ENCODE measurements around the gene TBCK.

TBCK gene

DNA sequence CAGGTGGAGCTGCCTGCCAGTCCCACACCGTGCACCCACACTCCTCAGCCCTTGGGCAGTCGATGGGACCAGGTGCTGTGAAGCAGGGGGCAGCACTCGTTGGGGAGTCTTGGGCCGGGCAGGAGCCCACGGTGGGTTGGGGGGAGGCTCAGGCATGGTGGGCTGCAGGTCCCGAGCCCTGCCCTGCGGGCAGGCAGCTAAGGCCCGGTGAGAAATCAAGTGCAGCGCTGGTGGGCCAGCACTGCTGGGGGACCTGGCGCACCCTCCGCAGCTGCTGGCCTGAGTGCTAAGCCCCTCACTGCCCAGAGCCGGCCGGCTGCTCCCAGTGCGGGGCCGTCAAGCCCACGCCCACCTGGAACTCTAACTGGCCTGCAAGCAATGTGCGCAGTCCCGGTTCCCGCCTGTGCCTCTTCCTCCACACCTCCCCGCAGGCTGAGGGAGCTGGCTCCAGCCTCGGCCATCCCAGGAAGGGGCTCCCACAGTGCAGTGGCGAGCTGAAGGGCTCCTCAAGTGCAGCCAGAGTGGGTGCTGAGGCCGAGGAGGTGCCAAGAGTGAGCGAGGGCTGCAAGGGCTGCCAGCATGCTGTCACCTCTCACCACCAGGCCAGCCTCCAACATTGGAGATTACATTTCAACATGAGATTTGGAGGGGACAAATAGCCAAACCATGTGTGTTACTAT is 223.5 kb downstream of the TBCK start:
- WGBS (ENCODE audit: insufficient coverage, insufficient read length) = no CpG with 5 or more reads among the region's 24 CpGs
- no peak overlapping the region for H3K4me3 ChIP-seq (ENCODE audit: low read length)
- peaks cover 3% of the 10 kb centered on the region for H3K9me3 ChIP-seq (ENCODE audit: control insufficient read depth, insufficient read depth, low read length)
- no peaks in the 10 kb centered on the region for H3K4me1 ChIP-seq (ENCODE audit: control insufficient read depth, insufficient read depth, low read length)
- H3K27me3 ChIP-seq (ENCODE audit: control insufficient read depth, insufficient read depth, low read length) = no peaks in the 10 kb centered on the region
- H3K27ac ChIP-seq (ENCODE audit: low read length) = no peak overlapping the region
- peaks cover 5% of the 10 kb centered on the region; the same call in 1 of the 2 replicates for H3K36me3 ChIP-seq (ENCODE audit: control insufficient read depth, insufficient read depth, low read length)
- no peak for DNase-seq (ENCODE audit: low read depth, low spot score)

DNA sequence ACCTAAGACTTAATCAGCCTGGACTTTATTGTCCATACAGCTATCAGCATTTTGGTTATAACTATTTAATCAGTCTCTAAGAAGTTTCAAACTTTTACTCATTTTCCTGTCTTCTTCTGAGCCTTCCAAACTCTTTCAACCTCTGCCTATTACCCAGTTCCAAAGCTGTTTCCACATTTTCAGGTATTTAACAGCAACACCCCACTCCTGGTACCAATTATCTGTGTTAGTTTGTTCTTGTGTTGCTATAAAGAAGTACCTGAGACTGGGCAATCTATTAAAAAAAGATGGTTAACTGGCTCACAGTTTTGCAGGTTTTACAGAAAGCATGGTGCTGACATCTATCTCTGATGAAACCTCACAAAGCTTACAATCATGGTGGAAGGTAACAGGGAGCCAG is 225.2 kb downstream of the TBCK start:
- Histone ChIP-seq H3K36me3 (ENCODE audit: control insufficient read depth, insufficient read depth, low read length) (peaks cover 5% of the 10 kb centered on the region; the same call in 1 of the 2 replicates), H3K27me3 (ENCODE audit: control insufficient read depth, insufficient read depth, low read length) (no peaks in the 10 kb centered on the region), H3K4me1 (ENCODE audit: control insufficient read depth, insufficient read depth, low read length) (no peaks in the 10 kb centered on the region), H3K9me3 (ENCODE audit: control insufficient read depth, insufficient read depth, low read length) (peaks cover 3% of the 10 kb centered on the region), H3K4me3 (ENCODE audit: low read length) (no peak overlapping the region), H3K27ac (ENCODE audit: low read length) (no peak overlapping the region)
- no peak for DNase-seq (ENCODE audit: low read depth, low spot score)

DNA sequence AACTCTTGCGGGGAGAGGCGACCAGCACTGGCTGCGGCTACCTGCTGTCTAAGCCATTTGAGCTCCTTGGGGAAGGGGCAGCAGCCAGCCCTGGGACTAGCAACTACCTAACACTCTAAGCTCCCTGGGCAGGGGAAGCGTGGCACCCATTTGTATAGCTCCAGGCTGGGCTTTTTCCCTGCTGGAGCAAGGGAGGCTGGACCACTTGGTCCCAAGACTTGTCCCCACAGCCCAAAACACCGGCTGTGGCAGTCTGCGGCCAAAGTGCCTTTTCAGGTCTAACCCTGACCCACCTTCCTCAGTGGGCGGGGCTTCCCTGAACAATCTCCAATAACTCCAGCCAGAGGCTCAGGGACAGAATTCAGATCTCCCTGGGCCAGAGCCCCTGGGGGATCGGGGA is 232.9 kb downstream of the TBCK start:
- no peak for DNase-seq (ENCODE audit: low read depth, low spot score)
- no peaks in the 10 kb centered on the region for H3K9me3 ChIP-seq (ENCODE audit: control insufficient read depth, insufficient read depth, low read length)
- no CpG with 5 or more reads among the region's 8 CpGs for WGBS (ENCODE audit: insufficient coverage, insufficient read length)
- H3K4me3 ChIP-seq (ENCODE audit: low read length) = no peak overlapping the region
- no peaks in the 10 kb centered on the region for H3K27me3 ChIP-seq (ENCODE audit: control insufficient read depth, insufficient read depth, low read length)
- no peaks in the 10 kb centered on the region for H3K36me3 ChIP-seq (ENCODE audit: control insufficient read depth, insufficient read depth, low read length)
- H3K4me1 ChIP-seq (ENCODE audit: control insufficient read depth, insufficient read depth, low read length) = no peaks in the 10 kb centered on the region
- H3K27ac ChIP-seq (ENCODE audit: low read length) = no peak overlapping the region

DNA sequence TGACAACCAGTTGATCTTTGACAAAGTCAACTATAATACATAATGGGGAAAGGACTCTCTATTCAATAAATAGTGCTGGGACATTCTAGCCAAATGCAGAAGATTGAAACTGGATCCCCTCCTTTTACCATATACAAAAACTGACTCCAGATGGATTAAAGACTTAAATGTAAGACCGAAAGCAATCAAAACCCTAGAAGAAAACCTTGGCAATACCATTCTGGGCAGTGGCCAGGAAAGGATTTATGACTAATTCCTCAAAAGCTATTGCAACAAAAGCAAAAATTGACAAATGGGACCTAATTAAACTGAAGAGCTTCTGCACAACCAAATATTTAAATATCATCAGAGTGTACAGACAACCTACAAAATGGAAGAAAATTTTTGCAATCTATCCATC is 235.6 kb downstream of the TBCK start:
- no peaks in the 10 kb centered on the region for H3K36me3 ChIP-seq (ENCODE audit: control insufficient read depth, insufficient read depth, low read length)
- no peaks in the 10 kb centered on the region for H3K9me3 ChIP-seq (ENCODE audit: control insufficient read depth, insufficient read depth, low read length)
- WGBS (ENCODE audit: insufficient coverage, insufficient read length) = no CpG with 5 or more reads among the region's 1 CpG
- H3K27me3 ChIP-seq (ENCODE audit: control insufficient read depth, insufficient read depth, low read length) = no peaks in the 10 kb centered on the region
- no peak overlapping the region for H3K27ac ChIP-seq (ENCODE audit: low read length)
- H3K4me1 ChIP-seq (ENCODE audit: control insufficient read depth, insufficient read depth, low read length) = no peaks in the 10 kb centered on the region
- DNase-seq (ENCODE audit: low read depth, low spot score) = no peak
- no peak overlapping the region for H3K4me3 ChIP-seq (ENCODE audit: low read length)

DNA sequence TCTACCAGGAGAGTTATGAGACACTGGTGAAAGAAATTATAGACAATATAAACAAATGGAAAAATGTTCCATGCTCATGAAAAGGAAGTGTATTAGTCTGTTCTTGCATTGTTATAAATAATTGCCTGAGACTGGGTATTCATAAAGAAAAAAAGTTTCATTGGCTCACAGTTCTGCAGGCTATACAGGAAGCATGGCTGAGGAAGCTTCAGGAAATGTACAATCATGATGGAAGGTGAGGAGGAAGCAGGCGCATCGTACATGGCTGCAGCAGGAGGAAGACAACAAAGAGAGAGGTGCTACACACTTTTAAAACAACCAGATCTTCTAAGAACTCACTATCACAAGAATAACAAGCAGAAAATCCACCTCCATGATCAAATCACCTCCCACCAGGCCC is 236.4 kb downstream of the TBCK start:
- Histone ChIP-seq H3K36me3 (ENCODE audit: control insufficient read depth, insufficient read depth, low read length) (no peaks in the 10 kb centered on the region), H3K4me1 (ENCODE audit: control insufficient read depth, insufficient read depth, low read length) (no peaks in the 10 kb centered on the region), H3K9me3 (ENCODE audit: control insufficient read depth, insufficient read depth, low read length) (no peaks in the 10 kb centered on the region), H3K27ac (ENCODE audit: low read length) (no peak overlapping the region), H3K27me3 (ENCODE audit: control insufficient read depth, insufficient read depth, low read length) (no peaks in the 10 kb centered on the region), H3K4me3 (ENCODE audit: low read length) (no peak overlapping the region)
- DNase-seq (ENCODE audit: low read depth, low spot score) = no peak
- no CpG with 5 or more reads among the region's 2 CpGs for WGBS (ENCODE audit: insufficient coverage, insufficient read length)

DNA sequence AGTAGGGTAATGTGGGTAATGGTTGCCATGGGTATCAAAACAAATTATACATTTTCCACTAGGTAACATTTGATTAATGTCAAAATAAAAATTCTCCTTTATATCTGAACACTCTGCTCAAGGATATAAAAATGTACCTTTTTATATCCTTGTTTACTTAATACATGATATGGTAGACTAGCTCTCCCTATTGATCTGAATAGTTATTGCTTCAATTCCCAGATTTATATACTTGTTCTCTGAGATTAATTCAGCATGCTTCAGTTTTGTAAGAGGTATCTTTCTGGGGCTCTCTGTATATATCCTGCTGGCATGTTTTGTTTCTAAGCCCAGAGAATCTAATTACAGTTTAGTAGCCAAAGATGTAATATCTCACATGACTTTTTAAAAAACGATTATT is 251.0 kb downstream of the TBCK start:
- H3K4me3 ChIP-seq (ENCODE audit: low read length) = no peak overlapping the region
- no peak for DNase-seq (ENCODE audit: low read depth, low spot score)
- no peaks in the 10 kb centered on the region for H3K36me3 ChIP-seq (ENCODE audit: control insufficient read depth, insufficient read depth, low read length)
- no CpG with 5 or more reads among the region's 1 CpG for WGBS (ENCODE audit: insufficient coverage, insufficient read length)
- no peaks in the 10 kb centered on the region for H3K4me1 ChIP-seq (ENCODE audit: control insufficient read depth, insufficient read depth, low read length)
- H3K27me3 ChIP-seq (ENCODE audit: control insufficient read depth, insufficient read depth, low read length) = no peaks in the 10 kb centered on the region
- no peak overlapping the region for H3K27ac ChIP-seq (ENCODE audit: low read length)
- no peaks in the 10 kb centered on the region for H3K9me3 ChIP-seq (ENCODE audit: control insufficient read depth, insufficient read depth, low read length)

DNA sequence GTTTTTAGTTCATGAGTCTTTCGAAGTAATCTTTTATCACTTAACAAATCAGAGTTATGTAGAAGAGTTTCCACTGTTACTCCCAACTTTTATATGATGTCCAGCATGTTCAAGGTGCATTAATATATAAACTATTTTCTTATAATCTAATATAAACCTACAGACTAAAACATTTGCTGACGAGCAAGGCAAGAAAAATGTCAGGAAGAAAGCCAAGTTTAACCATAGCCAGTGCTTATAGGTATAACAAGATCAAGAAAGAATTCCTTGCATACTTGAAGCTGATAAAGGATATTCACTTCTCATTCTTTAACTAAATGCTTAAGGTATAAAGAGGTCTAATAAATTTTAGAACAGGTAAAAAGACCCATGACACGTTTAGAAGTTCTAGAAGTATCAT is 253.0 kb downstream of the TBCK start:
- Histone ChIP-seq H3K27ac (ENCODE audit: low read length) (no peak overlapping the region), H3K36me3 (ENCODE audit: control insufficient read depth, insufficient read depth, low read length) (no peaks in the 10 kb centered on the region), H3K9me3 (ENCODE audit: control insufficient read depth, insufficient read depth, low read length) (no peaks in the 10 kb centered on the region), H3K27me3 (ENCODE audit: control insufficient read depth, insufficient read depth, low read length) (no peaks in the 10 kb centered on the region), H3K4me3 (ENCODE audit: low read length) (no peak overlapping the region), H3K4me1 (ENCODE audit: control insufficient read depth, insufficient read depth, low read length) (no peaks in the 10 kb centered on the region)
- WGBS (ENCODE audit: insufficient coverage, insufficient read length) = no CpG with 5 or more reads among the region's 3 CpGs
- DNase-seq (ENCODE audit: low read depth, low spot score) = no peak

DNA sequence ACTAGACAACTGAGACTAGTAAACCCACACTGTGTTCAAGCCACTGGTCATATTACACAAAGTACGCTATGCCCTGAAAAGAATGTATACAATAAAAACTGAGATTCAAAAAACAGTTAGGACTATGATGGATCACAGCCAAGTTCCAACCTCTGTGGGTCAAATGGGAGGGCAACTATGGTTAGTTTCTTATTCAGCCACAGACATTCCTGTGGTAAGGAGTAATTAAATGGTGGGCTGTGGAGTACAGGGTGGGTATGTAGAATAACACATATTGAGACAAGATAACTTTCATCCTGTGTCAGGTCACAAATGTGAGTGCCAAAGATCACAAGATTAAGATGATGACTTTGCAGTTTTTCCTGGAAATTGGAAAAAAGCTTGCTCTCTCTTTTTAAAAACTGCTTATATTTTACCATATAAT is 253.5 kb downstream of the TBCK start:
- Histone ChIP-seq H3K4me1 (ENCODE audit: control insufficient read depth, insufficient read depth, low read length) (no peaks in the 10 kb centered on the region; the same call in 1 of the 2 replicates), H3K4me3 (ENCODE audit: low read length) (no peak overlapping the region), H3K27ac (ENCODE audit: low read length) (no peak overlapping the region), H3K36me3 (ENCODE audit: control insufficient read depth, insufficient read depth, low read length) (no peaks in the 10 kb centered on the region), H3K27me3 (ENCODE audit: control insufficient read depth, insufficient read depth, low read length) (no peaks in the 10 kb centered on the region), H3K9me3 (ENCODE audit: control insufficient read depth, insufficient read depth, low read length) (no peaks in the 10 kb centered on the region)
- no peak for DNase-seq (ENCODE audit: low read depth, low spot score)
- no CpG with 5 or more reads among the region's 1 CpG for WGBS (ENCODE audit: insufficient coverage, insufficient read length)

DNA sequence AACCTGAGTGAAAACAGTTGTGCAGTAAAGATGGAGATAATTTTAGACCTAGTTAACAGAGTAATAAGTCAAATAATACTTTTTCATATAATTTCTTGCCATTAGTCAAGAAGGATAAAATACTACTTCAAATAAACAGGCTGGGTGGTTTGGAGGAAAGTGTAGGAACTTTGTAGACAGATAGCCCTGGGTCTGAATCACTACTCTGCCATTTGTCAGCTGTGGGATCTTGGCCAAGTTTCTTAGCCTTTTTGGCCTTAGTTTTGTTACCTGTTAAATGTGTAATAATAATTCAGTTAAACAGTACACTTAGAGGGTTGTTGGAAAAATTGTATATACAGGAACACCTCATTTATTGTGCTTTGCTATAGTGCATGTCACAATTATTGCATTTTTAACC is 257.1 kb downstream of the TBCK start:
- Histone ChIP-seq H3K27me3 (ENCODE audit: control insufficient read depth, insufficient read depth, low read length) (no peaks in the 10 kb centered on the region), H3K9me3 (ENCODE audit: control insufficient read depth, insufficient read depth, low read length) (no peaks in the 10 kb centered on the region), H3K4me1 (ENCODE audit: control insufficient read depth, insufficient read depth, low read length) (no peaks in the 10 kb centered on the region; the same call in 1 of the 2 replicates), H3K4me3 (ENCODE audit: low read length) (no peak overlapping the region), H3K36me3 (ENCODE audit: control insufficient read depth, insufficient read depth, low read length) (no peaks in the 10 kb centered on the region), H3K27ac (ENCODE audit: low read length) (no peak overlapping the region)
- DNase-seq (ENCODE audit: low read depth, low spot score) = no peak

DNA sequence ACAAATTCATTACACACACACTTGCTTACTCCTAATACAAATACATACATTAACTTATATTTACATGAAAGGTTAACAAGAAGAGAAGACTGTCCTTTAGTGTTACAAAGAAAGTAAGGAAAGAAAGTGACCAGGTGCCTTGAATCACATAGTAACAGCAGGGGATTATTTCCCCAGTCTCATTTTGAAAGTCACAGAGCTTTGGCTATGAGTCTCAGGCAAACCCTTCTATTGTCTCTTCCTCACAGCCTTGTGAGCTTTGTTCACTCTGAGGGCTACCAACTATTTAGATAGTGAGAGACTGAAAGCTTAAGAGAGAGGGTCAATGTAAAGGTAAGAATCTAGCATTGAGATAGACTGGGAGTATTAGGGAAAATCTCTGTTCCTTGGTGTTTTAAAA is 259.1 kb downstream of the TBCK start:
- H3K36me3 ChIP-seq (ENCODE audit: control insufficient read depth, insufficient read depth, low read length) = no peaks in the 10 kb centered on the region
- no peaks in the 10 kb centered on the region for H3K27me3 ChIP-seq (ENCODE audit: control insufficient read depth, insufficient read depth, low read length)
- no peaks in the 10 kb centered on the region for H3K9me3 ChIP-seq (ENCODE audit: control insufficient read depth, insufficient read depth, low read length)
- no peaks in the 10 kb centered on the region; the same call in 1 of the 2 replicates for H3K4me1 ChIP-seq (ENCODE audit: control insufficient read depth, insufficient read depth, low read length)
- DNase-seq (ENCODE audit: low read depth, low spot score) = peak; percentile 16
- H3K27ac ChIP-seq (ENCODE audit: low read length) = no peak overlapping the region
- no peak overlapping the region for H3K4me3 ChIP-seq (ENCODE audit: low read length)

DNA sequence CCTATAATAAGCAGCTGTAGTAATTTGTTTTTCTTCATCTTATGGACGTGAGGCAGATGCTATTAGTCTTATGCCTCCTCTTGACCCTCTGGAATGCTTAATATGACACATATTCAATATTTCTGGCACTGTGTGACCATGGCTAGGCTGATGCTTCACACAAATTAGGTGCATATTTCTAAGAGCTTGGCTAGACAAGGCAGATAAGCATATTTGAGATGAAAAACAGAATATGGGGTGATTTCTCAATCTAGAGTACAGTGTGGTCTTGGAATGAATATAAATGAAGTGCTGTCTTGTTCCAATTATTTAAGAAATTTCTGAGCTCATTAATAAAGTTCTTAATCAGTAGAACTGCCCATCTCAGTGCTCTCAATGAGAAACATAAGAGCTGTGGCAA is 264.5 kb downstream of the TBCK start:
- no peaks in the 10 kb centered on the region for H3K9me3 ChIP-seq (ENCODE audit: control insufficient read depth, insufficient read depth, low read length)
- H3K27me3 ChIP-seq (ENCODE audit: control insufficient read depth, insufficient read depth, low read length) = no peaks in the 10 kb centered on the region
- no peak for DNase-seq (ENCODE audit: low read depth, low spot score)
- WGBS (ENCODE audit: insufficient coverage, insufficient read length) = no CpG with 5 or more reads among the region's 1 CpG
- no peak overlapping the region for H3K27ac ChIP-seq (ENCODE audit: low read length)
- H3K36me3 ChIP-seq (ENCODE audit: control insufficient read depth, insufficient read depth, low read length) = no peaks in the 10 kb centered on the region
- no peaks in the 10 kb centered on the region for H3K4me1 ChIP-seq (ENCODE audit: control insufficient read depth, insufficient read depth, low read length)
- no peak overlapping the region for H3K4me3 ChIP-seq (ENCODE audit: low read length)
